Hepatocyte (in vitro differentiated cells): ENCODE data around the gene TNF.

Experiments
- CTCF ChIP-seq: fragments of 200-600 bp; sonication (generic); IDR thresholded peaks from 2 replicates; pipeline ENCODE4 v1.5.1; 2016; ENCODE audit warnings: antibody characterized with exemption, mild to moderate bottlenecking; ENCODE audit not compliant: poor library complexity
- EZH2 ChIP-seq: fragments of 200-600 bp; sonication (generic); IDR thresholded peaks from 2 replicates; pipeline ENCODE4 v1.6.1; 2016; ENCODE audit warnings: antibody characterized with exemption, mild to moderate bottlenecking, borderline replicate concordance
- EZH2phosphoT487 ChIP-seq: fragments of 200-600 bp; sonication (generic); IDR thresholded peaks from one replicate; pipeline ENCODE4 v1.6.1; 2018; ENCODE audit warnings: antibody characterized with exemption, mild to moderate bottlenecking, low read depth, moderate library complexity; ENCODE audit not compliant: unreplicated experiment, severe bottlenecking

DNA sequence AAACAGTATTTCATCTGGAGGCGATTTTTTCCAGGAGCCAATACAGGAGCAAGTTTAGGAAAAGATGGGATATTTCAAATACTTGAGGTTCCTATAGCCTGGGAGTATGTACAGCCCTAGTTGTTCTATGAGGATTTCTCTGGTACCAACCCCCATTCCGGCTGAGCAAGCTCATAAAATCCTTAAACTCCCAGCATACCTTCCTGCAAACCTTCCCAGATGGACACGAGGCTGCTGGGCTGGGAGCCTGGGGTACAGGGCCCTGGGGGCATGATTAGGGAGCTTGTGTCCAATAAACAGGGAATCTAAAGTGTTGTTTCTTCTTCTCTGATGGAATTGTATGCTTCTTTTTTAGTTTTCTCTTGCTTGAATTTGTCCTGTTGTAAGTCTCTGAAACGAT is 46.6 kb downstream of the TNF start:
- TF ChIP-seq EZH2 (no peak), CTCF (no peak), EZH2phosphoT487 (no peak)
